ENCODE measurements around the gene ZNF200.

ZNF200 gene

DNA sequence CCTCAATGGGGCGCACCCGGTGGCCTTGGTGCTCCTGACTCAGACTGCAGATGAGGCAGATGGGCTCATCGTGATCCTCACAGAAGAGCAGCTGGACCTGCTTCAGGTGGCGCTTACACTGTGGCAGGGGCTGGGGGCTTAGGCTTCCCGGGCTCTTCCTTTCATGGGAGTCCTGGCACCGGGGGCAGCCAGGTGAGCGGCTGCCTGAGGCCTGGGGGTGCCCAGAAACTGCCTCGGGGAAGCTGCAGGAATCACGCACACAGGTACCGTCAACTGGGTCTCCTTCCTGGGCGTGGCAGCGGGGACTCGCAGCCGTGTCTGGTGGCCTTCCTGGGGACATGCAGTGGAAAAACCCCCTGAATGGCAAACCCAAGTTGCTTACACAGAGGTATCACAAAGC lies 14.5 kb upstream of the ZNF200 start:
- DNase-seq (ENCODE audit: low read depth) = no peak

GRCh38 chr16:3249020-3249419 lies 14.1 kb upstream of the ZNF200 start:
- no peak for DNase-seq (ENCODE audit: low read depth)
- H3K4me3 ChIP-seq (ENCODE audit: low read depth, low read length) = no peak overlapping the region
- TF ChIP-seq CTCF (IDR thresholded peaks at IDR 0.05; ENCODE audit: low read depth, low read length, missing control alignments) = no peak

More for the DNA sequence above, 14.5 kb upstream of the ZNF200 start:
- no peak overlapping the region for H3K4me3 ChIP-seq (ENCODE audit: low read depth, low read length)
- TF ChIP-seq CTCF (IDR thresholded peaks at IDR 0.05; ENCODE audit: low read depth, low read length, missing control alignments) = no peak

- no peak for TF ChIP-seq CTCF (IDR thresholded peaks at IDR 0.05; ENCODE audit: low read depth, low read length, missing control alignments)
- no peak for DNase-seq (ENCODE audit: low read depth)
- no peak overlapping the region for H3K4me3 ChIP-seq (ENCODE audit: low read depth, low read length)
Observed at GRCh38 chr16:3248596-3248995, 13.6 kb upstream of the ZNF200 start.

- no peak for TF ChIP-seq CTCF (IDR thresholded peaks at IDR 0.05; ENCODE audit: low read depth, low read length, missing control alignments)
- no peak for DNase-seq (ENCODE audit: low read depth)
- no peak overlapping the region for H3K4me3 ChIP-seq (ENCODE audit: low read depth, low read length)
Observed at GRCh38 chr16:3246876-3247275, 11.9 kb upstream of the ZNF200 start.

- H3K4me3 ChIP-seq (ENCODE audit: low read depth, low read length) = no peak overlapping the region
- no peak for TF ChIP-seq CTCF (IDR thresholded peaks at IDR 0.05; ENCODE audit: low read depth, low read length, missing control alignments)
- no peak for DNase-seq (ENCODE audit: low read depth)
Observed at GRCh38 chr16:3246002-3246401, 11.0 kb upstream of the ZNF200 start.

GRCh38 chr16:3243882-3244281 lies 8.9 kb upstream of the ZNF200 start:
- no peak overlapping the region for H3K4me3 ChIP-seq (ENCODE audit: low read depth, low read length)
- TF ChIP-seq CTCF (IDR thresholded peaks at IDR 0.05; ENCODE audit: low read depth, low read length, missing control alignments) = no peak
- no peak for DNase-seq (ENCODE audit: low read depth)

- TF ChIP-seq CTCF (IDR thresholded peaks at IDR 0.05; ENCODE audit: low read depth, low read length, missing control alignments) = no peak
- H3K4me3 ChIP-seq (ENCODE audit: low read depth, low read length) = no peak overlapping the region
- DNase-seq (ENCODE audit: low read depth) = no peak
Observed at GRCh38 chr16:3242709-3243108, 7.8 kb upstream of the ZNF200 start.
